NOMO-1 (cell line): ENCODE measurements around the gene ABCG4.
"Not testable (repeated sequence)": the region's sequence is repeated elsewhere in the genome, so short reads cannot be mapped to it uniquely, and the experiment has no call there.

Experiments used
- DNase-seq, 2 experiments: peaks; one replicate each; lab custom pipeline; 2025; ENCODE audit not compliant: unreplicated experiment in 2 of 2; lab: John Stamatoyannopoulos, UW

The ABCG4 gene

GRCh38 chr11:119115484-119116234 is 33.2 kb upstream of the ABCG4 start:
- DNase-seq, result peak; percentile 67 to 71

GRCh38 chr11:119116235-119116594 is 32.6 kb upstream of the ABCG4 start:
- DNase-seq, result no peak

- no peak for DNase-seq
Measured at GRCh38 chr11:119116601-119117000, 32.3 kb upstream of the ABCG4 start.

GRCh38 chr11:119117004-119117706 is 31.7 kb upstream of the ABCG4 start:
- no peak for DNase-seq

GRCh38 chr11:119118227-119118626 is 30.6 kb upstream of the ABCG4 start:
- no peak for DNase-seq

- no peak for DNase-seq
Measured at GRCh38 chr11:119118946-119119345, 29.9 kb upstream of the ABCG4 start.

- DNase-seq, result no peak
Measured at GRCh38 chr11:119120639-119121007, 28.2 kb upstream of the ABCG4 start.

- DNase-seq, result peak; percentile 98 to 99
Measured at GRCh38 chr11:119121008-119121810, 27.6 kb upstream of the ABCG4 start, which contains the start of gene HINFP. TSS of gene HINFP (plus strand) at chr11:119121580. CDS start at chr11:119126945, 5,365 bp downstream.

GRCh38 chr11:119121811-119122124 is 27.1 kb upstream of the ABCG4 start:
- DNase-seq, result no peak

GRCh38 chr11:119125821-119126220 is 23.0 kb upstream of the ABCG4 start:
- no peak for DNase-seq

- no peak for DNase-seq
Measured at GRCh38 chr11:119126675-119127268, 22.1 kb upstream of the ABCG4 start.

- no peak for DNase-seq
Measured at GRCh38 chr11:119130662-119131061, 18.2 kb upstream of the ABCG4 start.

GRCh38 chr11:119134389-119134978 is 14.4 kb upstream of the ABCG4 start:
- peak in 1 of 2 experiments; percentile 38 for DNase-seq

- not testable (repeated sequence) for DNase-seq
Measured at GRCh38 chr11:119139276-119139675, 9.6 kb upstream of the ABCG4 start.

- peak; percentile 12 to 56 for DNase-seq
Measured at GRCh38 chr11:119144825-119145486, 3.9 kb upstream of the ABCG4 start.

GRCh38 chr11:119145551-119145950 is 3.3 kb upstream of the ABCG4 start:
- DNase-seq, result no peak

GRCh38 chr11:119147604-119148333 is 1.1 kb upstream of the ABCG4 start:
- no peak for DNase-seq

GRCh38 chr11:119148720-119149017 is 183 bp upstream of the ABCG4 start:
- DNase-seq, result no peak

GRCh38 chr11:119149786-119150275 is 979 bp downstream of the ABCG4 start:
- DNase-seq, result no peak

- DNase-seq, result no peak
Measured at GRCh38 chr11:119152043-119152442, 3.2 kb downstream of the ABCG4 start.
